RCC 7860 (cell line): Measurements from ENCODE around the gene TMEM74B.
"Not testable (repeated sequence)": the region's sequence is repeated elsewhere in the genome, so short reads cannot be mapped to it uniquely, and the experiment has no call there.

ENCODE experiments used
- DNase-seq: peaks from one replicate; pipeline ENCODE4 v3.0.0-alpha.2; 2015; ENCODE audit warnings: low spot score
- FAIRE-seq: peaks from 2 replicates; lab custom pipeline; 2012; peaks lifted over from hg19 to GRCh38; lab: Jason Lieb, UNC

Gene TMEM74B

GRCh38 chr20:1184638-1185315 lies at the start of gene TMEM74B:
TMEM74B (minus strand) TSS chr20:1184981; CDS start chr20:1183801, 1,180 bp downstream.
- FAIRE-seq: no peak
- DNase-seq: no peak

- DNase-seq (no peak), FAIRE-seq (no peak)
These were observed 47.7 kb upstream of the TMEM74B start for GRCh38 chr20:1232286-1233111.

GRCh38 chr20:1229541-1229940 lies 44.8 kb upstream of the TMEM74B start:
- no peak for DNase-seq
- FAIRE-seq: no peak

GRCh38 chr20:1225783-1226654 lies 41.2 kb upstream of the TMEM74B start, which contains the start of gene RAD21L1:
RAD21L1 (plus strand) TSS chr20:1226044; CDS start chr20:1228454, 2,410 bp downstream.
- FAIRE-seq (no peak), DNase-seq (no peak)

GRCh38 chr20:1225263-1225782 lies 40.5 kb upstream of the TMEM74B start:
- DNase-seq (no peak), FAIRE-seq (no peak)

- DNase-seq: no peak
- no peak for FAIRE-seq
These were observed 39.6 kb upstream of the TMEM74B start for GRCh38 chr20:1224205-1224890.

GRCh38 chr20:1222750-1223149 lies 38.0 kb upstream of the TMEM74B start:
- FAIRE-seq, DNase-seq: not testable (repeated sequence)

- DNase-seq: not testable (repeated sequence)
These were observed 32.0 kb upstream of the TMEM74B start for GRCh38 chr20:1216527-1217427.

GRCh38 chr20:1215386-1216170 lies 30.8 kb upstream of the TMEM74B start:
- FAIRE-seq (no peak), DNase-seq (no peak)

More at GRCh38 chr20:1216527-1217427, 32.0 kb upstream of the TMEM74B start:
- not testable (repeated sequence) for FAIRE-seq

GRCh38 chr20:1214838-1215261 lies 30.1 kb upstream of the TMEM74B start:
- no peak for DNase-seq
- no peak for FAIRE-seq

- FAIRE-seq: no peak
These were observed 28.0 kb upstream of the TMEM74B start for GRCh38 chr20:1212607-1213396.

GRCh38 chr20:1212023-1212422 lies 27.2 kb upstream of the TMEM74B start:
- no peak for DNase-seq

More at GRCh38 chr20:1212607-1213396, 28.0 kb upstream of the TMEM74B start:
- DNase-seq: peak; percentile 37

GRCh38 chr20:1210501-1210900 lies 25.7 kb upstream of the TMEM74B start:
- DNase-seq: no peak
- no peak for FAIRE-seq

More at GRCh38 chr20:1212023-1212422, 27.2 kb upstream of the TMEM74B start:
- no peak for FAIRE-seq

- FAIRE-seq: no peak
- DNase-seq: no peak
These were observed 24.9 kb upstream of the TMEM74B start for GRCh38 chr20:1209447-1210387.

- FAIRE-seq (no peak), DNase-seq (no peak)
These were observed 22.6 kb upstream of the TMEM74B start for GRCh38 chr20:1207293-1207878.
